ENCODE measurements around the gene JAKMIP2.

- no peak for TF ChIP-seq CTCF (conservative IDR thresholded peaks at IDR 0.05 in 1 of 2, IDR thresholded peaks at IDR 0.05 in 1 of 2; ENCODE audit: extremely low read depth in 1 of 2, insufficient read depth in 1 of 2, low read depth in 1 of 2, low read length in 2 of 2)
- TF ChIP-seq EZH2 (IDR thresholded peaks at IDR 0.05; ENCODE audit: borderline replicate concordance, low read length) = no peak
These were observed 70.5 kb downstream of the JAKMIP2 start for GRCh38 chr5:147712019-147712418.

Data from mammary epithelial cell (primary cell).